Pancreas (tissue), 10 donors: Measurements from ENCODE around the gene MRC2. TPM values are rescaled to one million over a fixed set of nuclear protein-coding genes. Genes with fewer than 3 reads are reported as not detected.

ENCODE experiments used
- ATAC-seq, 4 donors: fragments of 200-7000 bp; cut with Tn5 transposase; one replicate each; pipeline versions ENCODE4 v1.8.0 to v1.9.1; 2020; ENCODE audit warnings: mild to moderate bottlenecking in 4 of 4, moderate library complexity in 4 of 4
- DNase-seq, 6 donors: peaks; one replicate each; pipeline ENCODE4 v3.0.0-alpha.2; 2020
- FAIRE-seq: peaks from 2 replicates; lab custom pipeline; 2012; peaks lifted over from hg19 to GRCh38; lab: Jason Lieb, UNC
- H3K27ac ChIP-seq, 4 donors: fragments of 200-600 bp; sonication (generic); 1 replicate in 3 of 4; 2 replicates in 1 of 4; pipeline versions ENCODE4 v1.5.0 to v1.8.0; 2020
- H3K27me3 ChIP-seq, 4 donors: fragments of 200-600 bp; one replicate each; pipeline ENCODE4 v1.8.0; 2021
- H3K36me3 ChIP-seq, 3 donors: fragments of 200-600 bp; sonication (generic) in 1 of 3; one replicate each; pipeline versions ENCODE4 v1.5.0 to v1.8.0; 2020 to 2021
- H3K4me1 ChIP-seq, 3 donors: fragments of 200-600 bp; one replicate each; pipeline ENCODE4 v1.8.0; 2021
- H3K4me3 ChIP-seq, 4 donors: fragments of 200-600 bp; sonication (generic) in 2 of 4; one replicate each; pipeline versions ENCODE4 v1.5.0 to v1.8.0; 2020 to 2021
- H3K9me3 ChIP-seq, 4 donors: fragments of 200-600 bp; one replicate each; pipeline ENCODE4 v1.8.0; 2021
- WGBS, 2 donors: extraction: QIAGEN DNeasy Blood & Tissue Kit; methylation state at CpG; one replicate each; pipeline ENCODE4 v1.1.7; 2013; 5-methylcytosine and 5-hydroxymethylcytosine counted together
- intact Hi-C, 3 donors: fragments of 100-400 bp; cut with DNase I; formaldehyde crosslinking; loops; one replicate each; pipeline versions ENCODE4 v1.11.1 to v1.14.2; 2022
- polyA plus RNA-seq, 2 donors: library from polyadenylated mRNA; stranded (reverse); fragments of 200-250 nt; gene quantifications; one replicate each; pipeline ENCODE4 v1.2.3, GENCODE V29; 2013
- total RNA-seq, 6 donors: library from RNA; stranded (reverse); fragmentation: NEBNext Ultra II Directional in 4 of 6; extraction: Animal tissue kit (Norgen Biotek cat#: 25700) in 4 of 6; gene quantifications; one replicate each; pipeline versions ENCODE4 v1.2.1 to v1.2.4, GENCODE V29; 2021 to 2023
- TF ChIP-seq, protein P1 (sequence below), 4 donors: fragments of 200-600 bp; sonication (generic) in 3 of 4; IDR thresholded peaks; one replicate each; pipeline versions ENCODE4 v1.5.0 to v1.8.0; 2021; ENCODE audit warnings: antibody characterized with exemption in 4 of 4
- donor health status: healthy with polysubstance abuse.
- donor health status: DM: no; HTN: no; CAD: no; lungs with moderate emphysema.
- donor health status: DM: no; HTN: no; CAD: no.
- donor health status: control.
- donor health status: control.
- donor health status: Bipolar disorder and iron deficiency.
- donor health status: DM: yes; HTN: yes; CAD: no.
- donor health status: DM: no; HTN: no; CAD: no.
- donor health status: DM: no; HTN: no; CAD: no.
- donor health status: DM: yes; HTN: yes; CAD: no.

Gene MRC2
- total and polyA plus RNA-seq, 8 donors: 1.6 to 25.4 (median 5.1) TPM

GRCh38 chr17:62703261-62703775 lies 75.8 kb downstream of the MRC2 start:
- intact Hi-C loops: loop anchor here in 2 of 3 donors (5.0 to 10.0 kb wide), 3 partner anchors 261 to 704 kb away; partner anchors contain the start of gene TANC2 (in 1 of the 2)
- TF ChIP-seq, protein P1, sequence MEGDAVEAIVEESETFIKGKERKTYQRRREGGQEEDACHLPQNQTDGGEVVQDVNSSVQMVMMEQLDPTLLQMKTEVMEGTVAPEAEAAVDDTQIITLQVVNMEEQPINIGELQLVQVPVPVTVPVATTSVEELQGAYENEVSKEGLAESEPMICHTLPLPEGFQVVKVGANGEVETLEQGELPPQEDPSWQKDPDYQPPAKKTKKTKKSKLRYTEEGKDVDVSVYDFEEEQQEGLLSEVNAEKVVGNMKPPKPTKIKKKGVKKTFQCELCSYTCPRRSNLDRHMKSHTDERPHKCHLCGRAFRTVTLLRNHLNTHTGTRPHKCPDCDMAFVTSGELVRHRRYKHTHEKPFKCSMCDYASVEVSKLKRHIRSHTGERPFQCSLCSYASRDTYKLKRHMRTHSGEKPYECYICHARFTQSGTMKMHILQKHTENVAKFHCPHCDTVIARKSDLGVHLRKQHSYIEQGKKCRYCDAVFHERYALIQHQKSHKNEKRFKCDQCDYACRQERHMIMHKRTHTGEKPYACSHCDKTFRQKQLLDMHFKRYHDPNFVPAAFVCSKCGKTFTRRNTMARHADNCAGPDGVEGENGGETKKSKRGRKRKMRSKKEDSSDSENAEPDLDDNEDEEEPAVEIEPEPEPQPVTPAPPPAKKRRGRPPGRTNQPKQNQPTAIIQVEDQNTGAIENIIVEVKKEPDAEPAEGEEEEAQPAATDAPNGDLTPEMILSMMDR (IDR thresholded peaks at IDR 0.05): no peak
- H3K27ac ChIP-seq: peak overlapping the region in 2 of 4 donors; percentile 39 to 84
- H3K9me3 ChIP-seq: no peaks in the 10 kb centered on the region
- peak in 4 of 6 donors; percentile 44 to 86 (median 55) for DNase-seq
- H3K4me1 ChIP-seq: peaks cover 0 to 14% (median 0%) of the 10 kb centered on the region in 3 donors
- H3K4me3 ChIP-seq: peak overlapping the region in 2 of 4 donors; percentile 62 to 79
- WGBS, 2 donors: 13 to 14% methylated on average over 15 to 16 of the region's 16 CpGs
- ATAC-seq: peak; percentile 52 to 85 (median 61)
- no peak for FAIRE-seq
- no peaks in the 10 kb centered on the region for H3K36me3 ChIP-seq
- no peaks in the 10 kb centered on the region for H3K27me3 ChIP-seq

DNA sequence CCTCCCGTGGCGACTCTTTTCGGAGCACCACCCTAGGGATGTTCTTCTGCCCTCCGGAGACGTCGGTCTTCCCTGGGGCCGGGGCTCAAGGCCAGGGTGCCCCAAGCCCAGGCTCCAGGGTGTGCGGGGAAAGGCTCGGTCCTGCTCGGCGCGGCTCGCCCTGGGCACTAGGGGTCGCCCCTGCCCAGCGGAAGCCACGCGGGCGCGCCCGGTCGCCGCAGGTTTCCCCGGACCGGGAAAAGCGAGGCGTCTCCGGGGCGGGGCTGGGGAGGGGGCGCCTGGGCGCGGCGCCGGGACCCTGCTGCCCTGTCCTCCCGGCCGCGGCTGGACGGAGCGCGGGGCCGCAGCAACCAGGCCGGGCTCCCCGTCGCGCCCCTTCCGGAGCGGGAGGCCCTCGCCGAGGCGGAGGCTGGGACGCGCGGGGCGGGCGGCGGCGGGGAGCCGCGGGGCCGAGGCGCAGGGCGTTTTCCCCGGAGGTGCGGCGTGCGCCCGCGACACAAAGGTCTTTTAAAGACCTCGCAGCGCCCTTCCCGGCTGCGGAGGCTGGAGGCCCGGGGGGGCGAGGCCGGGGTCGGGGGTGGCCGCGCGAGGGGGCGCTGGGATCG lies 76.4 kb downstream of the MRC2 start:
- H3K36me3 ChIP-seq: no peaks in the 10 kb centered on the region
- H3K27me3 ChIP-seq: no peaks in the 10 kb centered on the region
- H3K4me3 ChIP-seq: peak overlapping the region; percentile 51 to 79 (median 60)
- 0 to 1% methylated on average over 33 to 80 of the region's 80 CpGs for WGBS, 2 donors
- TF ChIP-seq, protein P1 (IDR thresholded peaks at IDR 0.05): peak; percentile 60 to 82 (median 68)
- H3K9me3 ChIP-seq: no peaks in the 10 kb centered on the region
- H3K4me1 ChIP-seq: peaks cover 0 to 14% (median 0%) of the 10 kb centered on the region in 3 donors
- DNase-seq (peak; percentile 50 to 94 (median 77)), FAIRE-seq (no peak), ATAC-seq (peak; percentile 92 to 97 (median 96))
- intact Hi-C loops: loop anchor here in 2 of 3 donors (5.0 to 10.0 kb wide), 3 partner anchors 261 to 703 kb away; partner anchors contain the start of gene TANC2 (in 1 of the 2)
- peak overlapping the region in 3 of 4 donors; percentile 24 to 84 (median 39) for H3K27ac ChIP-seq

GRCh38 chr17:62704381-62704971 lies 77.0 kb downstream of the MRC2 start:
- 6 to 7% methylated on average over 31 of the region's 31 CpGs for WGBS, 2 donors
- TF ChIP-seq, protein P1 (IDR thresholded peaks at IDR 0.05): no peak
- peak; percentile 8 to 32 (median 26) for ATAC-seq
- H3K36me3 ChIP-seq: no peaks in the 10 kb centered on the region
- H3K27me3 ChIP-seq: no peaks in the 10 kb centered on the region
- intact Hi-C loops: loop anchor here in 2 of 3 donors (5.0 to 10.0 kb wide), 3 partner anchors 260 to 703 kb away; partner anchors contain the start of gene TANC2 (in 1 of the 2)
- H3K27ac ChIP-seq: peak overlapping the region in 3 of 4 donors; percentile 24 to 84 (median 39)
- H3K4me3 ChIP-seq: peak overlapping the region; percentile 51 to 79 (median 60)
- DNase-seq: peak in 2 of 6 donors; percentile 18 to 27
- H3K9me3 ChIP-seq: no peaks in the 10 kb centered on the region
- peaks cover 0 to 14% (median 0%) of the 10 kb centered on the region in 3 donors for H3K4me1 ChIP-seq
- no peak for FAIRE-seq

GRCh38 chr17:62705156-62705777 lies 77.8 kb downstream of the MRC2 start:
- Histone ChIP-seq H3K27me3 (no peaks in the 10 kb centered on the region), H3K9me3 (no peaks in the 10 kb centered on the region), H3K4me3 (no peak overlapping the region), H3K27ac (peak overlapping the region in 2 of 4 donors; percentile 22 to 84), H3K4me1 (peaks cover 0 to 14% (median 0%) of the 10 kb centered on the region in 3 donors), H3K36me3 (no peaks in the 10 kb centered on the region)
- FAIRE-seq: no peak
- DNase-seq: no peak
- TF ChIP-seq, protein P1 (IDR thresholded peaks at IDR 0.05): no peak
- intact Hi-C loops: loop anchor here in 1 of 3 donors (10.0 kb wide), 1 partner anchor 260 kb away; the partner anchor contains the start of gene TANC2
- ATAC-seq: no peak
- WGBS, 2 donors: 15 to 17% methylated on average over 11 of the region's 11 CpGs
